Esophagus muscularis mucosa (tissue), 4 donors: ENCODE measurements around the gene ICAM1. TPM values are rescaled to one million over a fixed set of nuclear protein-coding genes. Genes with fewer than 3 reads are reported as not detected.

Source experiments
- DNase-seq: peaks from one replicate; pipeline ENCODE4 v3.0.0-alpha.2; 2017; ENCODE audit errors: extremely low spot score
- H3K27ac ChIP-seq, 4 donors: fragments of 200-600 bp; sonication (generic); replicated peaks in 1 of 4; 1 replicate in 3 of 4; 2 replicates in 1 of 4; pipeline ENCODE4 v1.5.1; 2016 to 2019; ENCODE audit warnings: mild to moderate bottlenecking in 1 of 4
- H3K27me3 ChIP-seq, 4 donors: fragments of 200-600 bp; sonication (generic); one replicate each; pipeline versions ENCODE4 v1.5.1 to v1.6.0; 2016 to 2019
- H3K36me3 ChIP-seq, 4 donors: fragments of 200-600 bp; sonication (generic); one replicate each; pipeline ENCODE4 v1.5.1; 2016 to 2019
- H3K4me1 ChIP-seq, 4 donors: fragments of 200-600 bp; sonication (generic); one replicate each; pipeline ENCODE4 v1.5.1; 2016 to 2019
- H3K4me3 ChIP-seq, 4 donors: fragments of 200-600 bp; sonication (generic); 1 replicate in 2 of 4; 2 replicates in 2 of 4; pipeline ENCODE4 v1.5.1; 2016 to 2019; ENCODE audit warnings: mild to moderate bottlenecking in 4 of 4, moderate library complexity in 1 of 4
- H3K9me3 ChIP-seq, 4 donors: fragments of 200-600 bp; sonication (generic); 1 replicate in 3 of 4; 2 replicates in 1 of 4; pipeline ENCODE4 v1.5.1; 2016 to 2019
- CTCF ChIP-seq, 3 experiments: fragments of 200-600 bp in 2 of 3; fragments of 450-650 bp in 1 of 3; sonication (generic) in 2 of 3; IDR thresholded peaks; one replicate each; pipeline ENCODE4 v1.5.1; 2017 to 2019; ENCODE audit warnings: antibody characterized with exemption in 3 of 3, mild to moderate bottlenecking in 2 of 3, moderate library complexity in 1 of 3
- EP300 ChIP-seq: sonication (generic); formaldehyde crosslinking; IDR thresholded peaks from one replicate; pipeline ENCODE4 v1.6.1; 2017; ENCODE audit warnings: antibody characterized with exemption
- POLR2A ChIP-seq: fragments of 450-650 bp; IDR thresholded peaks from one replicate; pipeline ENCODE4 v1.6.1; 2017; ENCODE audit warnings: antibody characterized with exemption, moderate library complexity, mild to moderate bottlenecking, low read depth
- POLR2AphosphoS5 ChIP-seq, 2 donors: sonication (generic); formaldehyde crosslinking; IDR thresholded peaks; one replicate each; pipeline ENCODE4 v1.6.1; 2017; ENCODE audit warnings: antibody characterized with exemption in 2 of 2
- WGBS: methylation state at CpG from one replicate; pipeline ENCODE4 v1.1.5; 2018; 5-methylcytosine and 5-hydroxymethylcytosine counted together
- intact Hi-C: fragments of 100-400 bp; cut with DNase I; formaldehyde crosslinking; loops from one replicate; pipeline ENCODE4 v1.15.1; 2023
- total RNA-seq, 4 donors: library from RNA; depleted of rRNA; stranded (reverse); fragments of >200 nt; gene quantifications; one replicate each; pipeline versions ENCODE4 v1.1.0 to v1.2.1, GENCODE V29; 2016

ICAM1 gene
- total RNA-seq, 4 donors from 2014 or later: 15.8 to 63.5 (median 18.4) TPM

GRCh38 chr19:10230173-10230860 lies 40.6 kb upstream of the ICAM1 start:
- peak overlapping the region; percentile 75 to 99 (median 94) for H3K4me3 ChIP-seq
- WGBS: under 1% methylated on average over 26 of the region's 70 CpGs
- H3K36me3 ChIP-seq: no peaks in the 10 kb centered on the region
- no peaks in the 10 kb centered on the region for H3K27me3 ChIP-seq
- peaks cover 20 to 60% (median 56%) of the 10 kb centered on the region in 4 donors for H3K4me1 ChIP-seq
- TF ChIP-seq POLR2AphosphoS5 (IDR thresholded peaks at IDR 0.05): no peak
- TF ChIP-seq CTCF (IDR thresholded peaks at IDR 0.05): no peak
- no peak for TF ChIP-seq EP300
- TF ChIP-seq POLR2A: no peak
- H3K9me3 ChIP-seq: no peaks in the 10 kb centered on the region
- intact Hi-C loops: no loop called here
- no peak for DNase-seq
- peak overlapping the region; percentile 82 to 91 (median 90) for H3K27ac ChIP-seq

GRCh38 chr19:10230861-10231611 lies 39.9 kb upstream of the ICAM1 start, which contains the start of gene S1PR2:
Gene S1PR2, minus strand, starts transcription at chr19:10231331. Its CDS starts 6,426 bp downstream, at chr19:10224905.
- DNase-seq: no peak
- WGBS: 0% methylated on average over 20 of the region's 73 CpGs

GRCh38 chr19:10231612-10232228 lies 39.2 kb upstream of the ICAM1 start:
- Histone ChIP-seq H3K36me3 (no peaks in the 10 kb centered on the region), H3K9me3 (no peaks in the 10 kb centered on the region), H3K4me1 (peaks cover 27 to 65% (median 59%) of the 10 kb centered on the region in 4 donors), H3K4me3 (peak overlapping the region; percentile 75 to 99 (median 94)), H3K27ac (peak overlapping the region; percentile 82 to 91 (median 90)), H3K27me3 (no peaks in the 10 kb centered on the region)
- TF ChIP-seq EP300 (no peak), POLR2A (no peak), CTCF (IDR thresholded peaks at IDR 0.05) (no peak), POLR2AphosphoS5 (IDR thresholded peaks at IDR 0.05) (no peak)
- intact Hi-C loops: no loop called here
- no peak for DNase-seq
- WGBS: 75% methylated on average over 8 of the region's 8 CpGs

More at GRCh38 chr19:10230861-10231611, 39.9 kb upstream of the ICAM1 start, which contains the start of gene S1PR2:
- intact Hi-C loops: no loop called here
- no peaks in the 10 kb centered on the region for H3K9me3 ChIP-seq
- H3K27me3 ChIP-seq: no peaks in the 10 kb centered on the region
- H3K4me3 ChIP-seq: peak within 1 kb of the TSS; percentile 75 to 99 (median 94)
- H3K4me1 ChIP-seq: peaks cover 25 to 60% (median 56%) of the 10 kb centered on the region in 4 donors
- no peaks in the 10 kb centered on the region for H3K36me3 ChIP-seq
- peak within 1 kb of the TSS; percentile 82 to 91 (median 90) for H3K27ac ChIP-seq
- TF ChIP-seq CTCF (IDR thresholded peaks at IDR 0.05) (no peak), POLR2AphosphoS5 (IDR thresholded peaks at IDR 0.05) (peak; percentile 8 to 73), EP300 (no peak), POLR2A (peak; percentile 19)

- 85% methylated on average over 4 of the region's 4 CpGs for WGBS
- H3K4me3 ChIP-seq: no peak overlapping the region
- intact Hi-C loops: no loop called here
These were observed 37.0 kb upstream of the ICAM1 start for GRCh38 chr19:10233946-10234345.

More at GRCh38 chr19:10233946-10234345, 37.0 kb upstream of the ICAM1 start:
- H3K36me3 ChIP-seq: no peaks in the 10 kb centered on the region
- no peaks in the 10 kb centered on the region for H3K9me3 ChIP-seq
- no peak for DNase-seq
- no peaks in the 10 kb centered on the region for H3K27me3 ChIP-seq
- H3K4me1 ChIP-seq: peaks cover 29 to 57% (median 50%) of the 10 kb centered on the region in 4 donors
- no peak for TF ChIP-seq EP300
- no peak for TF ChIP-seq POLR2AphosphoS5 (IDR thresholded peaks at IDR 0.05)
- no peak for TF ChIP-seq CTCF (IDR thresholded peaks at IDR 0.05)
- no peak for TF ChIP-seq POLR2A
- H3K27ac ChIP-seq: no peak overlapping the region
